ENCODE results near the gene PQBP1. TPM values are rescaled to one million over a fixed set of nuclear protein-coding genes. Genes with fewer than 3 reads are reported as not detected.
A peak's percentile ranks its signal among the peaks of the same experiment; 100 is the strongest.
"Not testable (repeated sequence)": the region's sequence is repeated elsewhere in the genome, so short reads cannot be mapped to it uniquely, and the experiment has no call there.

Gene PQBP1
- total RNA-seq = 101 and 108 TPM in 2 replicates

- Histone ChIP-seq H3K4me3 (ENCODE audit: low read depth, low read length) (peak within 1 kb of the TSS; percentile 59), H3K27me3 (ENCODE audit: control insufficient read depth, insufficient read depth, low read length) (no peaks in the 10 kb centered on the region), H3K36me3 (ENCODE audit: control insufficient read depth, insufficient read depth, low read length) (peaks cover 8% of the 10 kb centered on the region)
- no peak for TF ChIP-seq CTCF (IDR thresholded peaks at IDR 0.05; ENCODE audit: insufficient read depth, low read length, severe bottlenecking)
- FAIRE-seq (peak; percentile 92), DNase-seq (ENCODE audit: low read depth) (peak; percentile 91)
Observed at GRCh38 chrX:48897625-48898306, at the start of gene PQBP1, which contains the start of gene TIMM17B. Gene PQBP1, plus strand, starts transcription at chrX:48897930. Its CDS starts 580 bp downstream, at chrX:48898510. Gene TIMM17B, minus strand, starts transcription at chrX:48897768. Its CDS starts 19 bp downstream, at chrX:48897749.

- TF ChIP-seq CTCF (IDR thresholded peaks at IDR 0.05; ENCODE audit: insufficient read depth, low read length, severe bottlenecking) = no peak
- DNase-seq (ENCODE audit: low read depth) (no peak), FAIRE-seq (no peak)
- H3K27me3 ChIP-seq (ENCODE audit: control insufficient read depth, insufficient read depth, low read length) = no peaks in the 10 kb centered on the region
- no peak overlapping the region for H3K4me3 ChIP-seq (ENCODE audit: low read depth, low read length)
- H3K36me3 ChIP-seq (ENCODE audit: control insufficient read depth, insufficient read depth, low read length) = no peaks in the 10 kb centered on the region
Observed at GRCh38 chrX:48848847-48849246, 48.9 kb upstream of the PQBP1 start.

- DNase-seq (ENCODE audit: low read depth) = no peak
- TF ChIP-seq CTCF (IDR thresholded peaks at IDR 0.05; ENCODE audit: insufficient read depth, low read length, severe bottlenecking) = no peak
- H3K27me3 ChIP-seq (ENCODE audit: control insufficient read depth, insufficient read depth, low read length) = no peaks in the 10 kb centered on the region
- H3K4me3 ChIP-seq (ENCODE audit: low read depth, low read length) = no peak overlapping the region
- FAIRE-seq = no peak
- no peaks in the 10 kb centered on the region for H3K36me3 ChIP-seq (ENCODE audit: control insufficient read depth, insufficient read depth, low read length)
Observed at GRCh38 chrX:48852857-48853256, 44.9 kb upstream of the PQBP1 start.

- H3K36me3 ChIP-seq (ENCODE audit: control insufficient read depth, insufficient read depth, low read length); DNase-seq (ENCODE audit: low read depth); FAIRE-seq; H3K4me3 ChIP-seq (ENCODE audit: low read depth, low read length); H3K27me3 ChIP-seq (ENCODE audit: control insufficient read depth, insufficient read depth, low read length): not testable (repeated sequence)
Observed at GRCh38 chrX:48853494-48853893, 44.2 kb upstream of the PQBP1 start.

GRCh38 chrX:48854121-48854804 is 43.5 kb upstream of the PQBP1 start:
- DNase-seq (ENCODE audit: low read depth); H3K4me3 ChIP-seq (ENCODE audit: low read depth, low read length); H3K27me3 ChIP-seq (ENCODE audit: control insufficient read depth, insufficient read depth, low read length); FAIRE-seq; H3K36me3 ChIP-seq (ENCODE audit: control insufficient read depth, insufficient read depth, low read length): not testable (repeated sequence)

GRCh38 chrX:48854898-48855297 is 42.8 kb upstream of the PQBP1 start:
- peak; percentile 39 for TF ChIP-seq CTCF (IDR thresholded peaks at IDR 0.05; ENCODE audit: insufficient read depth, low read length, severe bottlenecking)
- peak; percentile 11 for DNase-seq (ENCODE audit: low read depth)
- H3K27me3 ChIP-seq (ENCODE audit: control insufficient read depth, insufficient read depth, low read length) = no peaks in the 10 kb centered on the region
- no peak overlapping the region for H3K4me3 ChIP-seq (ENCODE audit: low read depth, low read length)
- FAIRE-seq = no peak
- H3K36me3 ChIP-seq (ENCODE audit: control insufficient read depth, insufficient read depth, low read length) = no peaks in the 10 kb centered on the region
